ENCODE data around the gene BAHD1.

DNA sequence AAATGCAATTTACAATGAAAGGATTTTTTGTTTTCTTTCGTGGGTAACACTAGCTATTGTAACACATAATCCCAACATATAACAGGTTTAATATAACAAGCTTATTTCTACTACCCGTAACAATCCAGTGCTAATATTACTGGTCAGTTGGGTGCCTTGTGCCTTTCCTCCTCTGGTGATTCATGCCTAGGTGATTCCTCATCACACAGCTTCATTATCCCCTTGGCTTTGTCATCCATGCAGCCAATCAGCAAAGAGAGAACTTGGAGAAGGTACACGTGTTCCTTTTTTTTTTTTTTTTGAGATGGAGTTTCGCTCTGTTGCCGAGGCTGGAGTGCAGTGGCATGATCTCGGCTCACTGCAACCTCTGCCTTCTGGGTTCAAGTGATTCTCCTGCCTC is 60.7 kb downstream of the BAHD1 start:
- TF ChIP-seq, protein P1, sequence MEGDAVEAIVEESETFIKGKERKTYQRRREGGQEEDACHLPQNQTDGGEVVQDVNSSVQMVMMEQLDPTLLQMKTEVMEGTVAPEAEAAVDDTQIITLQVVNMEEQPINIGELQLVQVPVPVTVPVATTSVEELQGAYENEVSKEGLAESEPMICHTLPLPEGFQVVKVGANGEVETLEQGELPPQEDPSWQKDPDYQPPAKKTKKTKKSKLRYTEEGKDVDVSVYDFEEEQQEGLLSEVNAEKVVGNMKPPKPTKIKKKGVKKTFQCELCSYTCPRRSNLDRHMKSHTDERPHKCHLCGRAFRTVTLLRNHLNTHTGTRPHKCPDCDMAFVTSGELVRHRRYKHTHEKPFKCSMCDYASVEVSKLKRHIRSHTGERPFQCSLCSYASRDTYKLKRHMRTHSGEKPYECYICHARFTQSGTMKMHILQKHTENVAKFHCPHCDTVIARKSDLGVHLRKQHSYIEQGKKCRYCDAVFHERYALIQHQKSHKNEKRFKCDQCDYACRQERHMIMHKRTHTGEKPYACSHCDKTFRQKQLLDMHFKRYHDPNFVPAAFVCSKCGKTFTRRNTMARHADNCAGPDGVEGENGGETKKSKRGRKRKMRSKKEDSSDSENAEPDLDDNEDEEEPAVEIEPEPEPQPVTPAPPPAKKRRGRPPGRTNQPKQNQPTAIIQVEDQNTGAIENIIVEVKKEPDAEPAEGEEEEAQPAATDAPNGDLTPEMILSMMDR (IDR thresholded peaks at IDR 0.05), result no peak
- no peak for TF ChIP-seq EZH2 (IDR thresholded peaks at IDR 0.05; ENCODE audit: borderline replicate concordance, insufficient read depth, low read depth, low read length, poor library complexity, severe bottlenecking)

Data from B cell (primary cell).